Upper lobe of left lung (tissue), 6 donors: ENCODE data around the gene ACMSD. TPM values are rescaled to one million over a fixed set of nuclear protein-coding genes. Genes with fewer than 3 reads are reported as not detected.

Experiments
- ATAC-seq, 2 donors: fragments of 200-7000 bp; cut with Tn5 transposase; one replicate each; pipeline ENCODE4 v1.9.1; 2022; ENCODE audit warnings: mild to moderate bottlenecking in 2 of 2, moderate library complexity in 2 of 2; ENCODE audit not compliant: low FRiP score in 2 of 2
- DNase-seq, 2 donors: peaks; one replicate each; pipeline ENCODE4 v3.0.0-alpha.2; 2019 to 2020
- H3K27ac ChIP-seq, 4 donors: fragments of 200-600 bp; sonication (generic); one replicate each; pipeline ENCODE4 v1.5.1; 2016 to 2019
- H3K27me3 ChIP-seq, 4 donors: fragments of 200-600 bp; sonication (generic); one replicate each; pipeline ENCODE4 v1.5.1; 2017 to 2019
- H3K36me3 ChIP-seq, 4 donors: fragments of 200-600 bp; sonication (generic); one replicate each; pipeline ENCODE4 v1.5.1; 2016 to 2019
- H3K4me1 ChIP-seq, 4 donors: fragments of 200-600 bp; sonication (generic); one replicate each; pipeline ENCODE4 v1.5.1; 2018 to 2019
- H3K4me3 ChIP-seq, 4 donors: fragments of 200-600 bp; sonication (generic); one replicate each; pipeline ENCODE4 v1.5.1; 2017 to 2019; ENCODE audit warnings: mild to moderate bottlenecking in 2 of 4, moderate library complexity in 1 of 4
- H3K9me3 ChIP-seq, 4 donors: fragments of 200-600 bp; sonication (generic); one replicate each; pipeline ENCODE4 v1.5.1; 2018 to 2019
- CTCF ChIP-seq, 6 experiments: fragments of 450-650 bp in 4 of 6; fragments of 200-600 bp in 2 of 6; sonication (generic) in 2 of 6; IDR thresholded peaks; one replicate each; pipeline ENCODE4 v1.5.1; 2016 to 2019; ENCODE audit warnings: antibody characterized with exemption in 6 of 6
- EP300 ChIP-seq, 4 donors: sonication (generic); formaldehyde crosslinking; IDR thresholded peaks; one replicate each; pipeline ENCODE4 v1.5.1; 2017; ENCODE audit warnings: antibody characterized with exemption in 4 of 4, control low read depth in 2 of 4
- POLR2A ChIP-seq, 4 donors: fragments of 450-650 bp; IDR thresholded peaks; one replicate each; pipeline ENCODE4 v1.5.1; 2016 to 2017; ENCODE audit warnings: antibody characterized with exemption in 4 of 4, mild to moderate bottlenecking in 2 of 4
- POLR2AphosphoS5 ChIP-seq, 2 donors: sonication (generic); formaldehyde crosslinking; IDR thresholded peaks; one replicate each; pipeline ENCODE4 v1.5.1; 2017; ENCODE audit warnings: antibody characterized with exemption in 2 of 2
- WGBS, 2 donors: methylation state at CpG; one replicate each; pipeline ENCODE4 v1.1.5; 2017 to 2018; 5-methylcytosine and 5-hydroxymethylcytosine counted together
- total RNA-seq, 6 donors: library from RNA; depleted of rRNA in 4 of 6; stranded (reverse); fragments of >200 nt in 4 of 6; gene quantifications; one replicate each; pipeline versions ENCODE4 v1.1.0 to v1.2.1, GENCODE V29; 2016 to 2021
- donor health status: DM: no; HTN: no; CAD: no; lungs with moderate emphysema.
- donor health status: DM: no; HTN: yes; CAD: no; lungs with severe emphysema.

ACMSD gene
- total RNA-seq, 6 donors from 2014 or later: 0.20 TPM; not detected in 5

GRCh38 chr2:134866498-134867099, 28.2 kb downstream of the ACMSD start:
- WGBS, 2 donors: 92 to 96% methylated on average over 1 of the region's 1 CpG
- no peak overlapping the region for H3K27ac ChIP-seq

GRCh38 chr2:134869946-134870736, 31.7 kb downstream of the ACMSD start:
- ATAC-seq (no peak), DNase-seq (peak in 1 of 2 donors; percentile 1)
- H3K4me3 ChIP-seq: no peak overlapping the region
- H3K9me3 ChIP-seq: no peaks in the 10 kb centered on the region
- no peak for TF ChIP-seq CTCF (IDR thresholded peaks at IDR 0.05)
- no peak for TF ChIP-seq EP300 (IDR thresholded peaks at IDR 0.05)
- no peak for TF ChIP-seq POLR2AphosphoS5 (IDR thresholded peaks at IDR 0.05)
- no peak for TF ChIP-seq POLR2A (IDR thresholded peaks at IDR 0.05)
- no peaks in the 10 kb centered on the region for H3K36me3 ChIP-seq
- H3K27me3 ChIP-seq: no peaks in the 10 kb centered on the region
- H3K4me1 ChIP-seq: no peaks in the 10 kb centered on the region
- H3K27ac ChIP-seq: no peak overlapping the region
- 75 to 81% methylated on average over 7 to 8 of the region's 8 CpGs for WGBS, 2 donors

More at GRCh38 chr2:134866498-134867099, 28.2 kb downstream of the ACMSD start:
- H3K36me3 ChIP-seq: no peaks in the 10 kb centered on the region
- no peaks in the 10 kb centered on the region for H3K27me3 ChIP-seq
- no peak overlapping the region for H3K4me3 ChIP-seq
- ATAC-seq (no peak), DNase-seq (peak in 1 of 2 donors; percentile 2)
- no peaks in the 10 kb centered on the region for H3K4me1 ChIP-seq
- TF ChIP-seq CTCF (IDR thresholded peaks at IDR 0.05) (no peak), EP300 (IDR thresholded peaks at IDR 0.05) (no peak), POLR2A (IDR thresholded peaks at IDR 0.05) (no peak), POLR2AphosphoS5 (IDR thresholded peaks at IDR 0.05) (no peak)
- H3K9me3 ChIP-seq: no peaks in the 10 kb centered on the region

GRCh38 chr2:134873152-134873551, 34.7 kb downstream of the ACMSD start:
- DNase-seq: no peak
- Histone ChIP-seq H3K27me3 (no peaks in the 10 kb centered on the region), H3K4me3 (no peak overlapping the region), H3K9me3 (no peaks in the 10 kb centered on the region), H3K27ac (no peak overlapping the region), H3K36me3 (no peaks in the 10 kb centered on the region), H3K4me1 (no peaks in the 10 kb centered on the region)
- 94 to 100% methylated on average over 2 of the region's 2 CpGs for WGBS, 2 donors
- TF ChIP-seq EP300 (IDR thresholded peaks at IDR 0.05) (no peak), POLR2A (IDR thresholded peaks at IDR 0.05) (no peak), CTCF (IDR thresholded peaks at IDR 0.05) (no peak), POLR2AphosphoS5 (IDR thresholded peaks at IDR 0.05) (no peak)
- no peak for ATAC-seq

GRCh38 chr2:134875309-134875708, 36.9 kb downstream of the ACMSD start:
- no peaks in the 10 kb centered on the region for H3K27me3 ChIP-seq
- no peak for TF ChIP-seq POLR2AphosphoS5 (IDR thresholded peaks at IDR 0.05)
- TF ChIP-seq POLR2A (IDR thresholded peaks at IDR 0.05): no peak
- no peak for TF ChIP-seq CTCF (IDR thresholded peaks at IDR 0.05)
- TF ChIP-seq EP300 (IDR thresholded peaks at IDR 0.05): no peak
- 41 to 53% methylated on average over 1 of the region's 1 CpG for WGBS, 2 donors

More at GRCh38 chr2:134875309-134875708, 36.9 kb downstream of the ACMSD start:
- Histone ChIP-seq H3K36me3 (no peaks in the 10 kb centered on the region), H3K27ac (no peak overlapping the region), H3K4me3 (no peak overlapping the region), H3K9me3 (peaks cover 0 to 4% (median 0%) of the 10 kb centered on the region in 4 donors), H3K4me1 (no peaks in the 10 kb centered on the region)
- ATAC-seq: no peak
- DNase-seq: no peak
